Measurements from ENCODE around the gene THSD4. TPM values are rescaled to one million over a fixed set of nuclear protein-coding genes. Genes with fewer than 3 reads are reported as not detected.

The THSD4 gene
- total and polyA plus RNA-seq, 9 of the 15 experiments (the other 6 are each of a cell fraction or from before 2014, with no cell fraction given) = 0.04 TPM; not detected in 5

DNA sequence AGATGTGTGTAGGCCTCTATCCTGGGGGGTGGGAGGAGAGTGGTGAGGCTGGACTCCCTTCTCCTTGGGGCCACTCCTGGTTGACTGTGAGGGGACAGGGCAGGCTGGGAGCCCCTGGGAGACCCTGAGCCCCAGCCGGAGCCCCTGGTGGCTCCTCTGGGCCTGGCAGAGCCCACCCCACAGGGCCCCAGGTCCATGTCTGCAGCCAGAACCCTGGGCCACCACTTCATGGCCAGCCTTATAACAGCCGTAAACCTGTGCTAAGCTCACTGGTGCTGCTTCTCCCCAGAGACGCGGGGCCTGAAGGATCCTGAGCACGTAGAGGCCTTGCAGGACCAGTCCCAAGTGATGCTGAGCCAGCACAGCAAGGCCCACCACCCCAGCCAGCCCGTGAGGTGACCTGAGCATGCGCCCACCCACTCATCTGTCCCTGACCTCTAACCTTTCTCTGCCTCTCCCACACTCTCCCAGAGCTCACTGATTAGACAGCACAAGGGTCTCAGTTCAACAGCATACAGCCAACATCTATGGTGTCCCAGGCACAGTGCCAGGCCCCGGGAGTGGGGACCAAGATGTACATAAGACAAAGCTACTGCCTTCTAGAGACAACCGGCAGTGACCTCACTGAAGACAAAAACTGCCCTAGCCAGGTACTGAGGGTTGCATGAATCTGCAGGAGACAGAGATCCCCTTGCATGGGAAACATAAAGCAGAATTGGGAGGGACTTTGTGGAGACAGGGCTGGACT, 698.6 kb downstream of the THSD4 start (continued):
- no peak for TF ChIP-seq EWSR1 (IDR thresholded peaks at IDR 0.05; ENCODE audit: borderline replicate concordance, low read depth, partially characterized antibody)
- TF ChIP-seq, protein P1, sequence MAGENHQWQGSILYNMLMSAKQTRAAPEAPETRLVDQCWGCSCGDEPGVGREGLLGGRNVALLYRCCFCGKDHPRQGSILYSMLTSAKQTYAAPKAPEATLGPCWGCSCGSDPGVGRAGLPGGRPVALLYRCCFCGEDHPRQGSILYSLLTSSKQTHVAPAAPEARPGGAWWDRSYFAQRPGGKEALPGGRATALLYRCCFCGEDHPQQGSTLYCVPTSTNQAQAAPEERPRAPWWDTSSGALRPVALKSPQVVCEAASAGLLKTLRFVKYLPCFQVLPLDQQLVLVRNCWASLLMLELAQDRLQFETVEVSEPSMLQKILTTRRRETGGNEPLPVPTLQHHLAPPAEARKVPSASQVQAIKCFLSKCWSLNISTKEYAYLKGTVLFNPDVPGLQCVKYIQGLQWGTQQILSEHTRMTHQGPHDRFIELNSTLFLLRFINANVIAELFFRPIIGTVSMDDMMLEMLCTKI (IDR thresholded peaks at IDR 0.05; ENCODE audit: partially characterized antibody) = no peak
- no peak for TF ChIP-seq KAT2B (IDR thresholded peaks at IDR 0.05; ENCODE audit: low read depth, low read length)
- TF ChIP-seq FOXJ3 (CRISPR knock-in tag; IDR thresholded peaks at IDR 0.05) = no peak
- TF ChIP-seq NRF1 (conservative IDR thresholded peaks at IDR 0.05 in 1 of 2, IDR thresholded peaks at IDR 0.05 in 1 of 2) = no peak

DNA sequence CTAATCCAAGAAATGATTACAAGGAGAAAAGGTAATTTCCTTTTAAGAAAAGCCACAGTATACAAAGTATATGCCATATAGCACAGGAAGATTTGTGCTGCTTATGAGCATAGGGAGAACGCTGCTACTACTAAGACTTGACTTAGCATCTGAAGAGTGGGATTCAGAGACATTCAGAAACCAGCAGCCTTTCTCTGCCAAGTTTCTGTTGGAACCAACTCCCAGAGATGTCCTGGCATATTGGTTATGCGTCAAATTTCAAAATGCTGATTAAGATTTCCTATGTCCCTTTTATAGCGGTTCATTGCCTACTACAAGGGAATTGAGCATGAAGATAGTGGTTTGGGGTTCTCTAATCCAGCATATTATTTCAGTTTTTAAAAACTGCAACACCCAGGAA, 700.0 kb downstream of the THSD4 start:
- 1% methylated on average over 3 of the region's 3 CpGs for WGBS (ENCODE audit: insufficient coverage, low coverage, missing lambda C conversion rate)
- no peak overlapping the region for H3K27ac ChIP-seq (ENCODE audit: extremely low read depth, low read depth, low read length)
- no peaks in the 10 kb centered on the region; the same call in none of the 2 replicates for H4K20me1 ChIP-seq (replicated peaks; ENCODE audit: control insufficient read depth, insufficient read depth, low read length)
- ChIA-PET CTCF (ENCODE audit: low intra/inter-chr PET ratio) (no interaction called here), POLR2A (no interaction called here)
- peaks cover 19 to 58% of the 10 kb centered on the region in 2 experiments; a peak in 4 of 5 replicates for H3K27me3 ChIP-seq (ENCODE audit: control insufficient read depth in 2 of 2, insufficient read depth in 2 of 2, low read length in 2 of 2)
- no peaks in the 10 kb centered on the region for H3K9me3 ChIP-seq (replicated peaks; ENCODE audit: control insufficient read depth, insufficient read depth, low read depth, low read length)
- in situ Hi-C loops (cut with MboI) = no loop called here
- no peak overlapping the region for H3K4me3 ChIP-seq
- no peaks in the 10 kb centered on the region for H3K4me1 ChIP-seq (replicated peaks in 1 of 2; ENCODE audit: control insufficient read depth in 2 of 2, insufficient read depth in 2 of 2, low read length in 2 of 2)
- DNase-seq (ENCODE audit: extremely low read depth in 1 of 4, low spot score in 3 of 4) (no peak), FAIRE-seq (no peak), ATAC-seq (no peak)
- H2AFZ ChIP-seq (ENCODE audit: low read depth, low read length) = no peak overlapping the region
- H3K9me1 ChIP-seq (ENCODE audit: control insufficient read depth, insufficient read depth, low read length) = no peaks in the 10 kb centered on the region
- H3K36me3 ChIP-seq (ENCODE audit: control insufficient read depth, insufficient read depth, low read length) = no peaks in the 10 kb centered on the region
- TF ChIP-seq, protein P2, sequence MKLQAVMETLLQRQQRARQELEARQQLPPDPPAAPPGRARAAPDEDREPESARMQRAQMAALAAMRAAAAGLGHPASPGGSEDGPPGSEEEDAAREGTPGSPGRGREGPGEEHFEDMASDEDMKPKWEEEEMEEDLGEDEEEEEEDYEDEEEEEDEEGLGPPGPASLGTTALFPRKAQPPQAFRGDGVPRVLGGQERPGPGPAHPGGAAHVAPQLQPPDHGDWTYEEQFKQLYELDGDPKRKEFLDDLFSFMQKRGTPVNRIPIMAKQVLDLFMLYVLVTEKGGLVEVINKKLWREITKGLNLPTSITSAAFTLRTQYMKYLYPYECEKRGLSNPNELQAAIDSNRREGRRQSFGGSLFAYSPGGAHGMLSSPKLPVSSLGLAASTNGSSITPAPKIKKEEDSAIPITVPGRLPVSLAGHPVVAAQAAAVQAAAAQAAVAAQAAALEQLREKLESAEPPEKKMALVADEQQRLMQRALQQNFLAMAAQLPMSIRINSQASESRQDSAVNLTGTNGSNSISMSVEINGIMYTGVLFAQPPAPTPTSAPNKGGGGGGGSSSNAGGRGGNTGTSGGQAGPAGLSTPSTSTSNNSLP (IDR thresholded peaks at IDR 0.05; ENCODE audit: borderline replicate concordance, low read depth, low read length) = no peak
- TF ChIP-seq ZNF408 (CRISPR knock-in tag; IDR thresholded peaks at IDR 0.05; ENCODE audit: low read depth) = no peak
- TF ChIP-seq POLR2AphosphoS2 (IDR thresholded peaks at IDR 0.05; ENCODE audit: low read length) = no peak
- TF ChIP-seq RBM39 (optimal IDR thresholded peaks at IDR 0.05; ENCODE audit: low read depth, low read length) = no peak
- TF ChIP-seq ZNF12 (CRISPR knock-in tag; IDR thresholded peaks at IDR 0.05) = no peak
- TF ChIP-seq ZSCAN29 (IDR thresholded peaks at IDR 0.05) = no peak
- no peak for TF ChIP-seq RFX5 (IDR thresholded peaks at IDR 0.05; ENCODE audit: low read depth, low read length)
- no peak overlapping the region for H3K9ac ChIP-seq (ENCODE audit: insufficient read depth in 1 of 2, low read depth in 2 of 2, low read length in 2 of 2)
- no peaks in the 10 kb centered on the region for H3K79me2 ChIP-seq (ENCODE audit: control insufficient read depth, insufficient read depth, low read length)
- H3K4me2 ChIP-seq (ENCODE audit: insufficient read depth, low read length) = no peak overlapping the region
- intact Hi-C loops (cut with micrococcal nuclease) = no loop called here
- no TSS peak for BruUV-seq (replicated peaks)
